GM19395 (cell line): Measurements from ENCODE around the gene AEN.

Source experiments
- ATAC-seq: cut with Tn5 transposase; IDR thresholded peaks from one replicate; pipeline ENCODE4 v1.9.1; 2021; ENCODE audit warnings: mild to moderate bottlenecking, moderate library complexity; ENCODE audit not compliant: unreplicated experiment

The AEN gene

DNA sequence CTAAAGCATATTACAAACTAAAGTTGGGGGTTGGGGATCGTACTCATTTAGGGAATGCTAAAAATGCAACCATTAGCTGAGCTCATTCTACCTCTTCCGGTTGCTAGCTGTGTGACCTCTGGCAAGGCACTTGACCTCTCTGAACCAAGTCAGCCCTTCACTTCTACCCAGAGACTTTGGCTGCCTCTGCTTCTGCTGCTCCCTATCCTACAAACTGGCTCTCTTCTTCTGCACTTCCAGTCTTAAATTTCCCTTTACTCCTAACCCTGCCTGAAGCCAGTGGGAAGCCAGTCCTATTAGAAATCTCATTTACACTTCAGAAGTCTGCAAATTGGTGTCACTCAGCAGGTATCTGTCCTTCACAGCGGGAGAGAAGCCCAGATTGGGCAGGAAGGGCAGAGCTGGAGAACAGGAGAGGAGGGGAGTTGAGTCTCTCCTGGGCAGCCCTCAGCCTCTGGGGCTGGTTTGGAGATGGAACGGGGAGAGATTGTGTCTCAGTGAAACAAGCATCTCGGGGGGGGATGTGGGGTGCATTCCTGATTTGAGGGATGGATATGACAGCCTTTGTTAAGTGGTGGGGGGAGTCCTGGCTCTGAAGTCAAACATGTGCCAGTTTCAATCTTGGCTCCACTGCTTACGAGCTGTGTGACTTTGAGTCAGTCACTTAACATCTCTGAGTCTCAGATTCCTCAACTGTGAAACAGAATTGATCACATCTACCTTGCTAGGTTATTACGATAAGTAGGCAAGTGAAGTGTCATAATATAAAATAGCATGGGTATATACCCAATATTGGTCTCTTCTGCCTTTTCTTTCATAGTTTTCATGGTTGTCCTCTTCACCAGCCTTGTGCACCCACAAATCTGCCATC, 7.8 kb upstream of the AEN start:
- no peak for ATAC-seq

DNA sequence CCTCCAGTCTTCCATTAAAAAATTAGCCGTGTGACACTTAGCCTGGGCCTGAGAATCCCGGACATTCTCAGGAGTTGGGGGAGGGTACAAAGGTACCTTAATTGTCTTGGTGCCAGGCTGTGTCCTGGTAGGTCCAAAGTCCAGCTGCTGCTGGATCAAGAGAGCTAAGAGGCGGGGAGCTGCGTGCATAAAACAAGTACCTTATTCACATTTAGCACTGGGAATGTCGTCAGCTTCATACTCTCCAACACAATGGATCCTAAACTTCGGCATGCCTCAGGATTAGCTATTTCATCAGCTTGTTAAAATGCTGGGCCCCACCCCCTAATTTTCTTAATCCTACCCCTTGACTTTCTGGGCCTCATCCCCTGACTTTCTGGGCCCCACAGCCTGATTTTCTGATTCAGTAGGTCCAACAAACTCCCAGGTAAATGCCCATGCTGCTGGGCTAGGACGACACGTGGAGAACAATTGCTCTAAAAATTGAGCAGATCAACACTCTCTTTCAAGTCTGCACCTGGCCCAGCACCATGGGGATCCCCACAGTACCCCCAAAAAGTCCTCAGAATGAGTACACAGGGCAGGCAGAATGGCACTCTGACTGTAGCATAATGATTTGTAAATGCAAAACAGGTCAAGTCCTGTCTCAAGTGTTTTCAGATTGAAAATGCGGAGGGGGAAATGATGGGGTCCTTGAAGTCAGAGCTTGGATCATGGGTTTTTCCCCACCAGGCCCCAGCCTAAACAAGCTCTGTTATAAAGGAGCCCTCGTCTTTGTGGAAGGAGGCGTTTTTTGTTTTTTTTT, 5.6 kb upstream of the AEN start:
- ATAC-seq = peak; percentile 59

DNA sequence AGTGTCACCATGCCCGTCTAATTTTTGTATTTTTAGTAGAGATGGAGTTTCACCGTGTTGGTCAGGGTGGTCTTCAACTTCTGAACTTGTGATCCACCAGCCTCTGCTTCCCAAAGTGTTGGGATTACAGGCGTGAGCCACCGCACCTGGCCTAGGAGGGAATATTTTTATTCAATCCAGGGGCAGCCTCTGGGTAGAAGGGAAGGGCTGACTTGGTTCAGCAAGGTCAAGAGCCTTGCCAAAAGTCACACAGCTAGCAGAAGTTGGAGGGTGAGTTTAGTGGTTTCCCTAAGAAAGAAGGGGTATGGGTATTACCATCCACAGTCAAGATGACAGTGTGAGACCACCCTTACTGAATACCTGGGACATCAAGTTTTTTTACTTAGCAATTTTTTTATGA, 4.9 kb upstream of the AEN start:
- ATAC-seq = no peak

- ATAC-seq = no peak
Observed at GRCh38 chr15:88617031-88617722, 4.0 kb upstream of the AEN start.

DNA sequence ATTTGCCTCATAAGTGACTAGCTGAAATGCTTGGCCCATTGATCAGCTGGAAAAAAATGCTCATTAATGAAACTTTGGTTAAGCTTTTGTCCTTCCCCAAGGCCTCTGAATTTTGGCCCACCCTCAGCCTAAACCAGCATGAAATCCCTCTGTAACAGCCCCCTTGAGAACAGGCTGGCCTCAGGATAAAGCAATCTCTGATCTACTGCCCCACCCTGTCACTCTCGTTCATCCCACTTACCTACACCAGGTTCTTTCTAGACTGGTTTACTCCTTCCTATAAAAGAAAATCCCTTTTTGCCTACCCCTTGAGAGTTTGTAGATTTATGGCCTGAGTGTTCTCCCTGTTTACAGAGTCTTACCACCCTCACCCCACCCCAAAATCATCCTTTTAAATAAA, 3.4 kb upstream of the AEN start:
- ATAC-seq = no peak

DNA sequence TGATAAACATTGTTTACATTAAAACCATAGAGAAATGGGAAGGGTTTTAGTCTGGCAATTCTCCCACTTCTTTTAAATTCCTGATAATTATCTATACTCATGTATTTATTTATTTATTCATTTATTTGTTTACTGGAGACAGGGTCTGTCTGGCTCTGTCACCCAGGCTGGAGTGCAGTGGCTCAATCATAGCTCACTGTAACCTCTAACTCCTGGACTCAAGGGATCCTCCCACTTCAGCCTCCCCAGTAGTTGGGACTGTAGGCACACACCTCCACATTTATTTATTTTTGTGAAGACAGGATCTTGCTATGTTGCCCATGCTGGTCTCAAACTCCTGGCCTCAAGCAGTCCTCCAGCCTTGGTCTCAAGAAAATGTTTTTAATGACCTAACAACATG, 2.5 kb upstream of the AEN start:
- no peak for ATAC-seq

DNA sequence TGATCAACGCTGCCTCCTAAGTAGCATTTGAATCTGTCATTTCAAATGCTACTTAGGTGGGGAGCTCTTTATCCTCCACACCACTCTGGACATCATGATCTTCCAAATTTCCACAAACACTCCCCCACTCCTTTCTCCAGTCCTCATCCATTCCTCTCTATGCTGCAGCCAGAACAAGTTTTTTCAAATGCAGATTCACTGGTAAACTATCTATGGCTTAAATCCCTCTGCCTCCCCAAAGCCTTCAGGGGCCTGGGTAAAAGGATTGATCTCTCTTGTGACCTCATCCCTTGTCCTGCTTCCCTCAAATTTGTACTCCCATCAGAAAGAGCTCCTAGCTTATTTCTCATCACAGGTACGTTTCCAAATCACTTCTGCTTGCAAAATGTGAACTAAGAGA, 1.3 kb upstream of the AEN start:
- no peak for ATAC-seq

DNA sequence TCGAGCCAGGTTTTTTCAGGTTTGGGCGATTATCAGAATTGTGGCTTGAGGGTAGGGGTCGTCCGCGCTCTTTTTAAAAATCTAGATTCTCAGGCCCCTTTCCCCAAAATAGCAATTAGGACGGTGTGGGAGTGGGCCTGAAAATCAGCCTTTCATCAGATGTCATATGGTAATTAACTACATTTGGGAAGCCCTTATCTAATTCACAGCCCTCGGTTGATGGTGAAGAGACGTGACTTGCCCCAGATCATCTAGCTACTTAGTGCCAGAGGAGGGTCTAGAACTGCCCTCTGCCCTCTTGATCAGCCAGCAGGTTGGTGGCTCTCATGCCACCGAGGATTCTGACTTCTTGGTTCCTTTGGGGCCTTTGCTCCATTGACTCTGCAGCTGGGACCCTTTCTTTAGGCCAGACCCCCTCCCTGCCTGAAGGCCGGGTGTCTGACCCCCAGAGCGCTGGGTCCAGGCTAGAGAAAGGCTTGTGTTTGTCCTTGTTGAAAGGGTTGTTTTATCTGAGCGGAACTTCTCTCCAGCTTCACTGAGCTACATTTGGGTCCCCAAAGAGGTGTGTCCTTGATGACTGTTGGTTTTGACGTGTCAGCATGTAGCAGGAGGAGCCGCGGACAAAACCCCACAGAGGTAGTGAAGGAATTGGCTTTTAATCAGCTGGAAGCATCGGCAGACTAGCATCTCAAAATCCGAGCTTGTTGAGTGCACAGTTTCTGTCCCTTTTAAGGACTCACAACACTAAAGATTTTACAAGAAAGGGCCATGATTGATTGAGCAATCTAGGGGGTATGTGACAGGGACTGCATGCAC, 857 bp downstream of the AEN start:
- ATAC-seq = peak; percentile 38

GRCh38 chr15:88622605-88622975, 1.4 kb downstream of the AEN start:
- ATAC-seq = peak; percentile 7

DNA sequence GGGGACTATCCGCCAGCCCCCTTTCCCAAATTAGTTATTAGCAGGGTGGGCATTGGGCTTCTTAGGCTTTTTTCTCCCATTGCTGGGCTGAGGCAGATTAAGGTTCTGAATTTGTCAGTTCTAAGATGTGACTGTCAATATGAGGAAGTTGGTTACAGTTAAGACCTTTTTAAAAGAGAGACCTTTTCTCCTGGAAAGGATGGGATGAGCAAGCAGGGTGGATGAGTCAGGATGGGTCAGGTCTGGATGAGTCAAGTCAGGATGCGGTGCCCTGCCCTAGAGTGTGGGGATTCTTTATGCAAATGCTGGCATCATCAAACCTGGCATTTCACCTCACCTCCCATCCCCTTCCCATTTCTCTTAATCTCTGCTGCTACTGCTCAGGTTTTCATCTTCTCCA, 1.9 kb downstream of the AEN start:
- ATAC-seq = no peak

- ATAC-seq = no peak
Observed at GRCh38 chr15:88623632-88624031, 2.5 kb downstream of the AEN start.

- ATAC-seq = peak; percentile 39
Observed at GRCh38 chr15:88624156-88624970, 3.2 kb downstream of the AEN start.

GRCh38 chr15:88624971-88625490, 3.9 kb downstream of the AEN start:
- ATAC-seq = no peak

DNA sequence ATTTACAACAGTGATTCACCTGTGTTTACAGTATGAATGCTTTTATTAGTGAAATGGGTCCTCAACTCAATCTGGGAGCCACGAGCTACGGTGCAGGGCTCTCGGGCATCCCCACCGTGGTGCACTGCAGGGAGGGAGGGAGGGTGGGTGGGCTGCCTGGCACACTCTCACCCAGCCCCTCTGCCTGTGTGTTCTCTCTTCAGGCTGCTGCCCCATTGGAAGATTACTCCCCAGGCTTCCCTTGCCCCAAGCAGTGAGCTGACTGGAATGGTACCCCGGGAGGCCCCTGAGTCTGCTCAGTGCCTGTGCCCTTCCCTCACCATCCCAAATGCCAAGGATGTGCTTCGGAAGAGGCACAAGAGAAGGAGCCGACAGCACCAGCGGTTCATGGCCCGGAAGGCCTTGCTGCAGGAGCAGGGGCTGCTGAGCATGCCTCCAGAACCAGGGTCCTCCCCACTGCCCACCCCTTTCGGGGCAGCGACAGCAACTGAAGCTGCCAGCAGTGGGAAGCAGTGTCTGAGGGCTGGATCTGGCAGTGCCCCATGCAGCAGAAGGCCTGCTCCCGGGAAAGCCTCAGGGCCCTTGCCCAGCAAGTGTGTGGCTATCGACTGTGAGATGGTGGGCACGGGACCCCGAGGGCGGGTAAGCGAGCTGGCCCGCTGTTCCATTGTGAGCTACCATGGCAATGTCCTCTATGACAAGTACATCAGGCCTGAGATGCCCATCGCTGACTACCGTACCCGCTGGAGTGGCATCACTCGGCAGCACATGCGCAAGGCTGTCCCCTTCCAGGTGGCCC, 5.0 kb downstream of the AEN start:
- no peak for ATAC-seq

DNA sequence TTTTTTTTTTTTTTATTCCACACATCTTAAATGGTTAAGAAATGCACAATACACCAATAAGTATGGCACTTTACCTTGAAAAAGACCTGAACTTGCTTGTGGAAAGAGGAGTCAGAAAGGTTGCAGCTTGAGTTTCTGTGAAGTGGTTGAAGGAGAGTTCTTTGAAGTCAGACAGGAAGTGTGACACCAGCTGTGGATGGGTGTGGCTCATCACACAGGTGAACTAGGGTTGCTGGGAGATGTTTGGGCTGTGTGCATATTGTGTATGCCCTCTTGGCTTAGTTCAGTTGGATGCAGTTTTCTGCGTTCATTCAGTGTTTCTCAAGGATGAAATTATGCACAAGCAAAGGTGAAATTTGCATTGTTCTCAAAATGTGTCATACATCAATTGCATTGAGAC, 6.3 kb downstream of the AEN start:
- ATAC-seq = peak; percentile 39

DNA sequence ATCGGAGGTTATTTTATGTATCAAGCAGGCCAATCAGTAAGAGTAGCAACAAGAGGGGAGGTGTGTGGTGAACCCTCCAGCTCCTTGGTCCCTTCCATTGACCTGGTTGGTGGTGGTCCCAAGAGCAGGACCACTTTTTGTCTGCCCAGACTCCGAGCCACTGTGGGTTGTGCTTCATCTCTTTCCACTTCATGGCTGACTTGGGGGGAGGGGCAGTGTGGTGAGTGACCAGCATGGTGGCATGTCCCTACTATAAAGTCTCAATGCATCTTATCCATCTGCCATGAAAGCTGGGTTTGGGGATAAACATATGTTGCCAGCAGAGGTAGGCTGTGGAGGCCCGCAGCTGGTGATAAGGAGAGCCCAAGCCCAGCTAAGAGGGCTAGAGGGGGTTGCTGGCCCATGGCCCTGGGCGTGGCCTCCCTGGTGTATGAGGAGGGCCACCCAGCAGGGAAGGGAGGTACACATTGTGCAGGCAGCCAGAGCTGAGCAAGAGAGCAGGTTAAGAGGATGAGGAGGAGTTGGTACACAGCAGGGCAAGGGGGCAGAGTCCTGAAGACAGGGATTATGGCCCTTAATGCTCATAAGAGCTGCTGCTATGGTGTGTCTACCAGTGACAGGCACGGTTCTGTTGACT, 7.0 kb downstream of the AEN start:
- no peak for ATAC-seq

DNA sequence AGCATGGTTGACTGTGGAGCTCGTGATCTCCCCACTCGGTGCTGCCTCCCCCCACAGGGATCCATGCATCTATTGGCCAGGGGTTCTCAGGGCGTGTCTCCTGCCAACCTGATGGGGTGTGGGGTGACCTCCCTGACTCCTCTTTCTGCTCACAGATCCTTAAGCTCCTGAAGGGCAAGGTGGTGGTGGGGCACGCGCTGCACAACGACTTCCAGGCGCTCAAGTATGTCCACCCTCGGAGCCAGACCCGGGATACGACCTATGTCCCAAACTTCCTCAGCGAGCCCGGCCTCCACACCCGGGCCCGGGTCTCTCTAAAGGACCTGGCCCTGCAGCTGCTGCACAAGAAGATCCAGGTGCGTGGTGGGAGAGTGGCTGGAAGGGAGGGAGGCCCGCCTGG, 7.9 kb downstream of the AEN start:
- no peak for ATAC-seq

DNA sequence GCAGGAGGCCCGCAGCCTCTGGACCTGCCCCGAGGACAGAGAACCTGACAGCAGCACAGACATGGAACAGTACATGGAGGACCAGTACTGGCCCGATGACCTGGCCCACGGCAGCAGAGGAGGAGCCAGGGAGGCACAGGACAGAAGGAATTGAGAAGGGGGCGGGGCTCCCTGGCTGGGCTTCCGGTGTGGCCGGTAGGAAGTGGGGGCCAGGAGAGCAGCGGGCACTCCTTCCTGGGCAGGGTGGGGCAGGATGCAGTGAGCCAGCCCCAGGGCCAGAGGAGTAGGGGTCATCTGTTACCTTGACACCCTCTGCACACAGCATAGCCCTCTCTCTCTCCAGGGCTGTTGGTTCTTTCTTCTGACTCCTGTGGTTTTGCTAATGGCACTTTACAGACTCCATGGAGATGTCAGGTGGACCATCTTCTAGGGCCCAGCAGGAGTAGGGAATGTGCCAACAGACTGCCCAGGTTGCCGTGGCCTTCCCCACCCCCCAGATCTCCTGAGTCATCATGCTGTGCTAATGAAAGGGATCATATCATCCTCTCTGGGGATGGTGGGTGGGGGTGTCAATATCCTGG, 9.1 kb downstream of the AEN start:
- ATAC-seq = no peak
